H1 (cell line): ENCODE measurements around the gene CNFN. TPM values are rescaled to one million over a fixed set of nuclear protein-coding genes. Genes with fewer than 3 reads are reported as not detected.

ENCODE experiments used
- ATF3 ChIP-seq: IDR thresholded peaks from 2 replicates; pipeline ENCODE4 v1.6.1; 2011; ENCODE audit warnings: low read depth, mild to moderate bottlenecking, low read length; ENCODE audit not compliant: insufficient read depth
- polyA plus RNA-seq, 7 experiments: library from polyadenylated mRNA; depleted of rRNA in 3 of 7; stranded (reverse) in 5 of 7; unstranded in 2 of 7; fragments of >200 nt in 5 of 7; fragments of 200-250 nt in 2 of 7; gene quantifications; 1 replicate in 5 of 7; 2 replicates in 1 of 7; 4 replicates in 1 of 7; pipeline versions ENCODE4 v1.2.1 to v1.2.3, GENCODE V29; 2011 to 2013; ENCODE audit warnings: missing spikeins in 2 of 7, mixed read lengths in 2 of 7
- total RNA-seq: library from RNA; stranded (reverse); fragmentation: NEBNext Ultra II Directional; extraction: Animal tissue kit (Norgen Biotek cat#: 25700); gene quantifications from 2 replicates; pipeline ENCODE4 v1.2.1, GENCODE V29; 2021

The CNFN gene
- total and polyA plus RNA-seq, 2 of the 8 experiments (the other 6 are each of a cell fraction or from before 2014, with no cell fraction given), result 8.9 to 31.5 TPM

- no peak for TF ChIP-seq ATF3
Measured at GRCh38 chr19:42351079-42351735, 38.9 kb downstream of the CNFN start (continued).
